ENCODE measurements around the gene LGALS4.
"Not testable (repeated sequence)": the region's sequence is repeated elsewhere in the genome, so short reads cannot be mapped to it uniquely, and the experiment has no call there.

Gene LGALS4

DNA sequence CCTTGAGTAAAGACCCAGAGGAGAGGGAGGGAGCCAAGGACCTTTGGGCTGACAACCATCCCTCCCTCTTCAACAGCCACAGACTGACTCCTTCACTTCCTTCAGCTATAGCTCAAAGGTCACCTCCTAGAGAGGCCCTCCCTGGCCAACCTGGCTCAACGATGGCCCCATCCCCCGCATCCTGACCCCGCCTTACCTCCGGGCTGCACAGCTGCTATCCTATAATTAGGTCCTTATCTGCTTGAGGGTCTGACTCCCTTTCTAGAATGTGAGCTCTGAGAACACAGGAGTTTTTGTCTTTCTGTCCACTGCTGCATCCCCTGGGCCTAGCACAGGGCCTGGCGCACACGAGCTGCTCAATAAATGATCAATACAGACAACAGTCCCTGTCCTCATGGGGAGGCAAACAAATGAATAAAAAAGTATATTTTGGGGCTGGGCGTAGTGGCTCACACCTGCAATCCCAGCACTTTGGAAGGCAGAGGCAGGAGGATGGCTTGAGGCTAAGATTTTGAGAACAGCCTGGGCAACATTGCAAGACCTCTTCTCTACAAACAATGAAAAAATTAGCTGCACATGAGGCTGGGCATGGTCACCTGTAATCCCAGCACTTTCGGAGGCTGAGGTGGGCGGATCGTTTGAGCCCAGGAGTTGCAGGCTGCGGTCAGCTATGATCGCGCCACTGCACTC lies 6.6 kb upstream of the LGALS4 start:
- no peak for DNase-seq

DNA sequence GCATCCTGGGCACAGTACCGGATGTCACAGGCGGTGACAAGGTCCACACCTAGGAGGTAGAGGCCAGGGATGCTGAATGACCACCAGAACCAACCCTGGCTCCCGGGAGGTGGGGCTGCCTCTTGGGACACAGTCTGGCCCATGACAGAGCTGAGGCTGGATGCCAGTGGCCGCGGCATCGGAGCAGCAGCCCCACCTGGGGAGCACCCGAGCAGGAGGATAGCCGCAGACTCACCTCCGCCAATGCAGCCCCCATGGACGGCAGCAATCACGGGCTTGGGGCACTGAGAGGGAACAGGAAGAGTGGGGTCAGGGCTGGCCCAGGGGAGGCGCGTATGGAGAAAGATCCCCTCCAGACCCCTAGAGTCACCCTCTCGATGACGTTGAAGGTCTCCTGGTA lies 4.3 kb upstream of the LGALS4 start:
- DNase-seq: no peak

DNA sequence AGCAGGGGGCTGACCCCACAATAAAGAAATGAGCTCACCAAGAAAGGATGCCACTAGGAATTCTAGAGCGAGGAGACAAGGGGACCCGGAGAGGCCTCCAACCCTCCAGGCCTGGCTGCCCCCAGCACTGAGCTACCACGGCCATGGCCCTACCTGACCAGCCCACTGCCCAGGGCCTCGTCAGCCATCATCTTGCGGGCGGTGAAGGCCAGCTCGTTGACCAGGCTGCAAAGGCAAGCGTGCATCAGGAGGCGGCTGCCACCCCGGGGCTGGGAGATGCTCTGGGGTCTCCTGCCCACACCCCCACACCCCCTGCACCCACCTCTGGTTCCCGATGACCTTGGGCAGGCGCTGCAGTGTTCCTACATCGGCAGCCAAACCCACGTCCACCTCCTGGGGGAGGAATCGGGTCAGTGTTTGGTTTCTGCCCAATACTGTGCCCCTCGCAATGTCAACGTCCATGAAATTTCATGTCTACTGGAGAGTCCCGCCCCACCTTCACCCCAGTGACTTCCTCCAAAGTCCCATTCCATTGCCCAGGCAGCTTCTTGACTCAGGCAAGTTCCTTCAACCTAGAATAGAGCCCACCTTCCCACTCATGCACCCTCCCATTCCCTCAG lies 3.5 kb upstream of the LGALS4 start:
- no peak for DNase-seq

DNA sequence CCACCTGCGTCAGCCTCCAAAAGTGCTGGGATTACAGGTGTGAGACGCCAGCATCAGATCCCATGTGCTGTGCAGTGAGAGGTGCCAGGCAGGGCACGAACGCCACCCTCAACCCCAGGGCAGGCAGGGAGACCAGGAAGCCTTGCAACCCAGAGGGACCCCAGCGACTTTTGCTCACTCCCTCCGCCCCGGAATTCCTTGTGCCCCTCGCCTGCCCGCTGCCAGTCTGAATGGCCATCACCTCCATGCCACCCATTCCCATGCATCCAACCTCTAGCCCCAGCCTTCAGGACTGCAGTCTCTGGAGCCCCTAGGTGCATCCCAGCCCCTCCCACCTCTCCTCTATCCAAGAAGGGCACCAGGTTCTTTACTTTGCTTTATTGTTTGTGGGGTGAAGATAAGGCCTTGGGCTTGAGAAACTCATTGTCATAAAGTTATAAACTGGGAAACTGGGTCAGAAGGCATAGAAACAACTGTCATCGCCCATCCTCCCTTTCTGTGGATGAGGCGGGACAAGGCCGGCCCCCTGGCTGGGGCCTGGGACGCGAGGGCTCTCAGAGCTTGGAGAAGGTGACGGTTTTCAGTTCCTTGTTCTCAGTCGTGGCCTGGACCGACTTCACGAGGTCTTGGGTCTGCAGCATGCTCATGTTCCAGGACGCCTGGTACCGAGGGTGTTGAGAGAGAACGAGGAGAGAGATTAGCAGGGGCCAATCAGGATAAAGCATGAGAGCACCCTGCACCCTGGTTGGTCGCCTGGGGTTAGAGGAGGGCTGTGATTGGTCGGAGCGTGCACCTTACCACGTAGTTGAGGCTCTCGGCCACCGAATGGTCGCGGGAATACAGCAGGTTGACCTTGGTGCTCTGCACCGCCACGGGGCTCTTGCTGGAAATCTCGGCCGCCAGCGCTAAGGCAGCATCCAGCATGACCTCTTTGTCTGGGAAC lies 2.6 kb upstream of the LGALS4 start:
- no peak for DNase-seq

DNA sequence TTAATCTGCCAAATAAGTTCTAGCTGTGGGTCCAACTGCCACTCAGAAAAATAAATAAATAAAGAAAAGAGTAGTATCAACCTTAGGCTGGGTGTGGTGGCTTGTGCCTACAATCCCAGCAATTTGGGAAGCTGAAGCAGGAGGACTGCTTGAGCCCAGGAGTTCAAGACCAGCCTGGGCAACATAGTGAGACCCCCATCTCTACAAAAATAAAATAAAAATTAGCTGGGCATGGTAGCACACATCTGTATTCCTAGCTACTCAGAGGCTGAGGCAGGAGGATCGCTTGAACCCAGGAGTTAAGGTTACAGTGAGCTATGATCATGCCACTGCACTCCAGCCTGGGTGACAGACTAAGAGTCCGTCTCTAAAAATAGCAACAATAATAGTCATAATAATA lies 1.2 kb upstream of the LGALS4 start:
- not testable (repeated sequence) for DNase-seq

DNA sequence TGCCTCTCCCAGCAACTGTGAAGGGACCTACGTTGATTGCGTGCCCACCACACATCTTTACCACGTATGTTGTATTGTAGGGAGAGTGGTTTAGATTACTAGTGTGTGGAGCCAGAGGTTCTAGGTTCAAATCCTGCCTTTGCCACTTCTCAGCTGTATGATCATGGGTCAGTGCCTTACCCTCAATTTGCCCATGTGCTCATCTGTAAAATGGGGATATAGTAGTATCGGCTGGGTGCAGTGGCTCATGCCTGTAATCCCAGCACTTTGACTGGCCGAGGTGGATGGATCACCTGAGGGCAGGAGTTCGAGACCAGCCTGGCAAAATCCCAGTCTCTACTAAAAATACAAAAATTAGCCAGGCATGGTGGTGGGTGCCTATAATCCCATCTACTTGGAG lies 578 bp upstream of the LGALS4 start:
- DNase-seq: no peak

DNA sequence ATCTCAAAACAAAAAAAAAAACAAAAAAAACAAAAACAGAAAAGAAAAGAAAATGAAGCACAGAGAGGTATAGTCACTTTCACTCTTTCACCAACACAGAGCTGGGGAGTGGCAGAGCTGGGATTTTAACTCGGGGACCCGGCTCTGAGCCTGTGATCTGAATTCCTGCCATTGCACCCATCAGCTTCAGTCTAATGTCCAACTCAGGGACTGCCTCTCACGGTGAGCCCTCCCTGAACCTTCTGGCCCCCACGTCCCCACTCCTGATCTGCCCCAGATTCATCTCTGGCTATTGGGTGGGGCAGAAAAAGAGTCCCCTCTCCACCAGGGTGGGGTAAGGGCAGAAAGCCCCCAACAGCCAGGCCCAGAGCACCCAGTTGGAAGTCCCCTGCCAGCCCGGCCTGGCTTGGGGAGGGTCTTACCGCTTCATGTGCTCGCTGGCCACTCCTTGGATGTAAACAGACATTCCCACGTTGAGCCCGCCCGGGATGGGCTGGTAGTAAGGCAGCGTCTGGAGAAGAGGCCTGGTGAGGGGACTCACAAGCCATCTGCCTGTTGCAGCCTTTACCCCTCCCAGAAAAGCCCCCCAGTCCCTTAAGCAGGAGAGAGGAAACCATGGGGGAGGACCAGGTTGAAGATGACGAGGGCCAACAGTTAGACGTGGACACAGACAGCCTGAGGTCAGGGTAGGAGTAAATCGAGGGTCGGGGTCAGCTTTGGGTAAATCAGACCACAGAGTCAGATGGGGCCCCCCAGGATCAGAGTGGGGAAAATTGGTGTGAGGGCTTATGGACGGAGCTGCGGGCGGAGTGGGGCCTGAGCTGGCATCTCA lies 520 bp downstream of the LGALS4 start:
- no peak for DNase-seq

DNA sequence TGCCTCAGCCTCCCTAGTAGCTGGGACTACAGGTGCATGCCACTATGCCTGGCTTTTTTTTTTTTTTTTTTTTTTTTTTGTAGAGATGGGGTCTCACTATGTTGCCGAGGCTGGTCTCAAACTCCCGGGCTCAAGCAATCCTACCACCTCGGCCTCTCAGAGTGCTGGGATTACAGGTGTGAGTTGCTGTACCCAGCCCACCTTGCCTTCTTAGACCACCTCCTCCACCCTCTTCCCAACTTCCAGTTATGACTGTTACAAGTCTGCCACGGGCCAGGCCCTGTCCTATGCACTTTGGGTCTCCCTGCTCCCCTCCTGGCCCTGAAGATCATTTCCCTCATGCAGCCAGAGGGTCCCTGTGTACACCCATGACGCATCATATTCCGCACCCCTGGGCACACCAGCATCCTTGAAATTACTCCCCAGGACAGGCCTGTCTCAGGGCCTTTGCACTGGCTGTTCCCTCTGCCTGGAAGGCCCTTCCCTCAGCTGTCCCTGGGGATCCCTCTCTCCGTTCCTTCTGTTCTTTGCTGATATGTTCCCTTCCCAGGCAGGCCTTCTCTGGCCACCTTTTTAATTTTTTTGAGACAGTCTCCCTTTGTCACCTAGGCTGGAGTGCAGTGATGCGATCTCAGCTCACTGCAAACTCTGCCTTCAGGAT lies 3.0 kb downstream of the LGALS4 start:
- no peak for DNase-seq

DNA sequence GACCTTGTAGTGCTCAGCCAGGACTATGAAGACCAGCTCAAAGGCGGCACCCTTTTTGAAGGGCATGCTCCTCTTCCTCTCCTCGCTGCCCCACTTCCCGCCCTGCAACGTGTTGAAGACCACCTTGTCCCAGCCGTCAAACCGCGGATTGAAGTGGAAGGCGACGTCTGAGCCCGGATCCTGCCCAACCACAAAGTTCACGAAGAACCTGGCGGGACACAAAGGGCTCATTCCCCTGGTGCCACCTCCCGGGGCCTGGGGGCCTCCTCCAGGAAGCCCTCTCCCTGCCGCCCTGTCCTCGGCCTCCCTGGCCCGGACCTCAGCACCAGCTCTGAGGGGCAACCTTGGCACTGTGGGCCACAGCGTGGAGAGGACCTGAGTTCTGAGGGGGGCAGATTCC lies 4.0 kb downstream of the LGALS4 start:
- DNase-seq: no peak

DNA sequence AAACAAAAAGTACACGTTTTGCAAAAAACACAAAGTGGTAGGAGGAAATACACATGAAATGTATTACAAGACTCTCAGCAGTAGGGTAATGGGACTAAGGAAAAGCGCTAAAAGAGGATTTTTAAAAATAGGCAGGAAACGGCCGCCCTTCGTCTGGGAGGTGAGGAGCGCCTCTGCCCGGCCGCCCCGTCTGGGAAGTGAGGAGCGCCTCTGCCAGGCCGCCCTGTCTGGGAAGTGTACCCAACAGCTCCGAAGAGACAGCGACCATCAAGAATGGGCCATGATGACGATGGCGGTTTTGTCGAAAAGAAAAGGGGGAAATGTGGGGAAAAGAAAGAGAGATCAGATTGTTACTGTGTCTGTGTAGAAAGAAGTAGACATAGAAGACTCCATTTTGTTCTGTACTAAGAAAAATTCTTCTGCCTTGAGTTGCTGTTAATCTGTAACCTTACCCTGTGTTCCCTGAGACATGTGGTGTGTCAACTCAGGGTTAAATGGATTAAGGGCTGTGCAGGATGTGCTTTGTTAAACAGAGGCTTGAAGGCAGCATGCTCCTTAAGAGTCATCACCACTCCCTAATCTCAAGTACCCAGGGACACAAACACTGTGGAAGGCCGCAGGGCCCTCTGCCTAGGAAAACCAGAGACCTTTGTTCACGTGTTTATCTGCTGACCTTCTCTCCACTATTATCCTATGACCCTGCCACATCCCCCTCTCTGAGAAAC lies 5.2 kb downstream of the LGALS4 start:
- peak; percentile 67 for DNase-seq

DNA sequence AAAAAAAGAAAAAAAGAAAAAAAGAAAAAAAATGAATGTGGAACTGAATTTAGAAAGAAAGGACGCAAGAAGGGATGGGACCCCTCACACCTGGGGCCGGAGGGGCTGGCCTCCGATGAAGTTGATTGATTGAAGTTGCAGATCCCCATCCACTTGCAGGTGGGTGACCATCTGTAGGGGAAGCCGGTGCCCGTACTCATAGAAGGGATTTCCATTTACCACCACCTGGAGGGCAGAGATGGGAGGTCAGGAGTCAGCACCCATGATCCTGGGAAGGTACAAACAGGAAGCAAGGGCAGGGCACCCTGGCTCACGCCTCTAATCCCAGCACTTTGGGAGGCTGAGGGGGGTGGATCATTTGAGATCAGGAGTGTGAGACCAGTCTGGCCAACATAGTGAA lies 6.4 kb downstream of the LGALS4 start:
- peak; percentile 13 for DNase-seq

DNA sequence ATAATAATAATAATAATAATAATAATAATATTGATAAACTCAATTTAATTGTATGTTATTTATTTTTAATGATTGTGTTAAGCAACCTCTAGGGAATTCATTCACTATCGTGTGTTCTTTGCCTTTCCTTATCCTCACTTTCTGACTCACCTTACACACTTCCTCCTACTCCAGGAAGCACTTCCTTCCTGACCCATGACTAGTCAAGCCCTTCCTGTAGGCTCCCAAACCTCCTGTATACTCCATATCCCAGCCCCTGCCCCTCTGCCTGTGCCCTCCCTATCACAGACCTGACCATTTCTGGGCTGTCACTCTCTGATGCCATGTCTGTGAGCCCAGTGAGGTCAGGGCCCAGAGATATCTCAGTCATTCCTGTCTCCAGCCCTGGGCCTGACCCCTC lies 7.6 kb downstream of the LGALS4 start:
- DNase-seq: no peak

DNA sequence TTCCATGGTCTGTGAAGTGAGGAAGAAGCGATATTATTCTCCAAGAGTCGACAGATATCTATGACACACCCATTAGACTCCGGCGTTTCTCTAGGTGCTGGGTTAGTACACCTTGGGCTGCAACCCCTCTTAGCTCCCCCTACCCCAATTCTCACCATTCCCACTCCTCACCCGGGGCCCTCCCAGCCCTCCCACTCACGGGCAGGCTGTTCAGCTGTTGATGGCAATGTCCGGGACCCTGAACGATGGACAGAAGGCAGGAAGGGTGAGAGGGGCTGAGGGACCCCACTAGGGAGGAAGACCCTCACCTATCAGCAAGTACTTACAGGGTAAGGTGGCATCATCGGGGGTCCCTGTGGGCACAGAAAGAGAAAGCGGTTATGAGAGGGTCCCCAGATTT lies 9.2 kb downstream of the LGALS4 start:
- DNase-seq: no peak

DNA sequence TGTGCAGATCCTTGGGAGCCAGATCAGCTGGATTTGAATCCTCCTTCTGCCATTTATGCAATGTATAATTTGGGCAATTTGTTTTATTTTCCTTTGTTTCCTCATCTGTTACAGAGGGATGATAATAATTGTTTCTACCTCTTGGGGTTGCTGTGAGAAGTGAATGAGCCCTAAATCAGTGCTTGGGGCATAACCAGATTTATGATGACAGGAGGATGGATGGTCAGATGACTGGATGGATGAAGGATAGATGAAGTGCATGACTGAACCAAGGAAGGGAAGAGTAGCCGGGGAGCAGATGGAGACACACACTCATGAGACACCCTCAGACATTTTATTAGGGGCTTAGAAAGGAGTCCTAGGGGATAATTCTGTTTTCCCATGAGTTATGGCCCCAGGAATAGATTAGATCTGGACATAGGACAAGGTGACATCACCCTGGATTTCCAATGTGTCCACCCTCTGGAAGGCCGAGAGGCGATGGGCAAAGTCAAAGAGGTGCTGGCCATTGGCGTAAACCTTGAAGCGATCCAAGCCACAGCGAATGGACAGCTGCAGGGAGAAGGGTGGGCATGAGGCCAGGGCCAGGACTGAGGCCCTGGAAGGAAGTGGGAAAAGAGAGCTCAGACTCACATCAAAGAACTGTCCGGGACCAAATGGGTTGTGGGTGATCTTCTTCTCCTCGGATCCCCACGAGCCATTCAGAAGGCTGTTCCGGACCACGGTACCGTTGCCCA lies 11.2 kb downstream of the LGALS4 start:
- no peak for DNase-seq

DNA sequence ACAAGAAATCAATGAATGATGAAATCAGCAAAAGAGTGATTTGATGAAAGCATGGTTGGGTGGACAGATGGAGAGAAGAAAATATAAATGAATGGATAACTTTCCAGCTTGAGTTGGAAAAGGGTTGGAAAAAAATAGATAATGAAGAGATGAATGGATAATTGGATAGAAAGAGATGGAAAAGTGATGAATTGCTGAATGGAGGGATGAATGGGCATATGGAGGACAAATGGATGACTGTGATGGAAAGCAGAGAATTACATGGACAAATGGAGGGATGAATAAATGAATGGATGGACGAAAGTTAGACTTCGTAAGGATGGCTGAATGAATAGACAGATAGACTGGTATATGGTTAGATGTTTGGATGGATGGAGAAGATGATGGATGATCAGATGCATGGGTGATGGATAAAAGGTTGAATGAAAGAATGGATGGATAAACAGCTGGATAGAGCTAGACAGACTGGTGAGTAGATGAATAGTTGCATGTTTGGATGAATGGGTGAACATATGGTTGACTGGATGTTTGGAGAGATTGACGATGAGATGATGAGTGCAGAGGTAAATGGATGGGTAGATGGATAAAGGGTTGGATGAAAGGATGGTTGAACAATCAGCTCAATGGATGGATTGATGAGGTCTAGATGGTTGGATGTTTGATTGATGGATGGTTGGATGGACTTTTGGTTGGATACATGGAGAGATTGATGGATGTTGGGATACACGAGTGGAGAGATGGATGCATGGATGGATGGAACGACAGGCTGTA lies 12.0 kb downstream of the LGALS4 start:
- no peak for DNase-seq

DNA sequence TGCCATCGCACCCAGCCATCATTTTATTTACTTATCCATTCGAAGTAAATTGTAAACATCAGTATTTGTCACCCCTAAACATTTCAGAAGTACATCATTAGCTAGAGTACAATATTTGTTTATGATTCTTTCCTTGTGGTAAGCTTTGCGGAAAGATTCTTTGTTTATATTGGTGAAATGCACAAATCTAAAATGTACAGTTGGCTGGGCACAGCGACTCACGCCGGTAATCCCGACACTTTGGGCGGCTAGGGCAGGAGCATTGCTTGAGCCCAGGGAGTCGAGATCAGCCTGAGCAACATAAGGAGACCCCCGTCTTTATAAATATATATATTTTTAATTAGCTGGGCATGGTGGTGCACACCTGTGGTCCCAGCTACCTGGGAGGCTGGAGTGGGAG lies 13.6 kb downstream of the LGALS4 start:
- no peak for DNase-seq

DNA sequence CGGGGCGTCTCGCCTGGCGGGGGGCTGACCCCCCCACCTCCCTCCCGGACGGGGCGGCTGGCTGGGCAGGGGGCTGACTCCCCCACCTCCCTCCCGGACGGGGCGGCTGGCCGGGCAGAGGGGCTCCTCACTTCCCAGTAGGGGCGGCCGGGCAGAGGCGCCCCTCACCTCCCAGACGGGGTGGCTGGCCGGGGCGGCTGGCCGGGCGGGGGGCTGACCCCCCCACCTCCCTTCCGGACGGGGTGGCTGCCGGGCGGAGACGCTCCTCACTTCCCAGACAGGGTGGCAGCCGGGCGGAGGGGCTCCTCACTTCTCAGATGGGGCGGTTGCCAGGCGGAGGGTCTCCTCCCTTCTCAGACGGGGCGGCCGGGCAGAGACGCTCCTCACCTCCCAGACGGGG lies 15.0 kb downstream of the LGALS4 start:
- DNase-seq: not testable (repeated sequence)

DNA sequence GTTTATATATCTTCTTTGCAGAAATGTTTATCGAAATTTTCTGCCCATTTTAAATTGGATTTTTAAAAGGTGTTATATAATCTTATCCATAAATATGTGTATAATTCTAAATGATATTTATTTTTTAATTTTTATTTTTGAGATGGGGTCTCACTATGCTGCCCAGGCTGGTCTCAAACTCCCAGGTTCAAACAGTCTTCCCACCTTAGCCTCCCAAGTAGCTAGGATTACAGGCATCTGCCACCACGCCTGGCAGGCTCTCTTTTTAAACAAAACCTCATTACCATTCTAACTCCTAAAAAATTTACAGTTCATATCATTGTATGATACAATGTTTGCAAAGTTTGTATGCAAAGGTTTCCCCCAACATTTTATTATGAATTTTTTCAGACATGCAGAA lies 16.6 kb downstream of the LGALS4 start:
- no peak for DNase-seq

DNA sequence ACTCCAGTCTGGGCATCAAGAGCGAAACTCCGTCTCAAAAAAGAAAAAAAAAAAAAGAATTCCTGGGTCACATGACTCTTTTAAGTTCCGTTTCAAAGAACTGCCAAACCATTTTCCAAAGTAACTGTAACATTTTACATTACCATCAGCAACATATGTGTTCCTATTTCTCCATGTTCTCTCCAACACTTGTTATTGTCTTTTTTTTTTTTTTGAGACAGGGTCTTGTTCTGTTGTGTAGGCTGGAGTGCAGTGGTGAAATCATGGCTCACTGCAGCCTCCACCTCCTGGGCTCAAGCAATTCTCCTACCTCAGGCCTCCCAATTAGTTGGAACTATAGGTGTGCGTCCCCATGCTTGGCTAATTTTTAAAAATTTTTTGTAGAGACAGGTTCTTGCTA lies 17.2 kb downstream of the LGALS4 start:
- DNase-seq: no peak

DNA sequence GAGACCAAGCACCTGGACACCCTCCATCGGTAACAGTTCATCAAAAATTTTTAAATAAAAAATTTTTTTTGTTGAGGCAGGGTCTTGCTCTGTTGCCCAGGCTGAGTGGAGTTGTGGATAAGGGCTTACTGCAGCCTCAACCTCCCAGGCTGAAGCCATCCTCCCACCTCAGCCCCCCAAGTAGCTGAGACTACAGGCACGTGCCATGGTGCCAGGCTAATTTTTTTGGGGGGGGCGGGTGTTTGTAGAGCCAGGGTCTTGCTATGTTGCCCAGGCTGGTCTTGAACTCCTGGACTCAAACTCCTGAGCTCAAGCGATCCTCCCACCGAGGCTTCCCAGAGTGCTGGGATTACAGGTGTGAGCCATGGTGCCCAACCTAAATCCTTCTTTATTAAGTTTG lies 19.1 kb downstream of the LGALS4 start:
- no peak for DNase-seq
